SK-N-SH treated with all-trans-retinoic acid at 6 μM for 48 hours (cell line): ENCODE results near the gene IL22RA2.

ENCODE experiments used
- ATAC-seq: fragments of 200-7000 bp; cut with Tn5 transposase; 3 replicates; pipeline ENCODE4 v1.9.1; 2020; ENCODE audit warnings: mild to moderate bottlenecking, moderate library complexity
- ARNTL ChIP-seq: fragments of 450-650 bp; formaldehyde crosslinking; IDR thresholded peaks from 2 replicates; pipeline ENCODE4 v1.5.0; 2020; ENCODE audit warnings: low read depth, mild to moderate bottlenecking, moderate library complexity, borderline replicate concordance
- BACH2 ChIP-seq: fragments of 250-450 bp; sonication (Bioruptor Pico); IDR thresholded peaks from 2 replicates; pipeline ENCODE4 v1.9.0; 2021; ENCODE audit warnings: mild to moderate bottlenecking, borderline replicate concordance
- CREB5 ChIP-seq: fragments of 250-450 bp; sonication (Bioruptor Pico); IDR thresholded peaks from 2 replicates; pipeline ENCODE4 v1.5.1; 2020; ENCODE audit warnings: low read depth, mild to moderate bottlenecking, moderate library complexity
- CSDC2 ChIP-seq: fragments of 250-450 bp; sonication (Bioruptor Pico); IDR thresholded peaks from 2 replicates; pipeline ENCODE4 v1.5.0; 2020; ENCODE audit warnings: mild to moderate bottlenecking, moderate library complexity
- GLIS3 ChIP-seq: fragments of 250-450 bp; sonication (Bioruptor Pico); IDR thresholded peaks from 2 replicates; pipeline ENCODE4 v1.5.0; 2020; ENCODE audit warnings: mild to moderate bottlenecking, moderate library complexity
- ISL1 ChIP-seq: fragments of 250-450 bp; sonication (Bioruptor Pico); IDR thresholded peaks from 2 replicates; pipeline ENCODE4 v2.1.2; 2022; ENCODE audit warnings: mild to moderate bottlenecking, moderate library complexity
- OSR1 ChIP-seq: fragments of 250-450 bp; sonication (Bioruptor Pico); IDR thresholded peaks from 2 replicates; pipeline ENCODE4 v1.8.0; 2022; ENCODE audit warnings: moderate library complexity, mild to moderate bottlenecking, inconsistent platforms
- PATZ1 ChIP-seq: fragments of 250-450 bp; sonication (Bioruptor Pico); IDR thresholded peaks from 2 replicates; pipeline ENCODE4 v1.8.0; 2020; ENCODE audit warnings: mild to moderate bottlenecking, moderate library complexity, borderline replicate concordance
- POU6F1 ChIP-seq: fragments of 250-450 bp; sonication (Bioruptor Pico); IDR thresholded peaks from 2 replicates; pipeline ENCODE4 v1.8.0; 2021; ENCODE audit warnings: low read depth, mild to moderate bottlenecking, moderate library complexity, borderline replicate concordance
- PPARA ChIP-seq: fragments of 250-450 bp; sonication (Bioruptor Pico); IDR thresholded peaks from 2 replicates; pipeline ENCODE4 v1.5.0; 2020; ENCODE audit warnings: mild to moderate bottlenecking, borderline replicate concordance
- RARB ChIP-seq: fragments of 250-450 bp; sonication (Bioruptor Pico); IDR thresholded peaks from 2 replicates; pipeline ENCODE4 v1.8.0; 2021; ENCODE audit warnings: mild to moderate bottlenecking, moderate library complexity
- SNAI2 ChIP-seq: fragments of 250-450 bp; sonication (Bioruptor Pico); IDR thresholded peaks from 2 replicates; pipeline ENCODE4 v1.5.0; 2020; ENCODE audit warnings: mild to moderate bottlenecking, moderate library complexity
- TCF4 ChIP-seq: fragments of 250-450 bp; sonication (Bioruptor Pico); IDR thresholded peaks from 2 replicates; pipeline ENCODE4 v1.8.0; 2021; ENCODE audit warnings: mild to moderate bottlenecking, moderate library complexity, borderline replicate concordance
- TOX ChIP-seq: fragments of 250-450 bp; sonication (Bioruptor Pico); IDR thresholded peaks from 2 replicates; pipeline ENCODE4 v1.8.0; 2021; ENCODE audit warnings: mild to moderate bottlenecking, moderate library complexity, borderline replicate concordance
- ZFP3 ChIP-seq: fragments of 250-450 bp; sonication (Bioruptor Pico); IDR thresholded peaks from 2 replicates; pipeline ENCODE4 v1.5.0; 2020; ENCODE audit warnings: mild to moderate bottlenecking, moderate library complexity
- ZFP30 ChIP-seq: fragments of 450-650 bp; formaldehyde crosslinking; IDR thresholded peaks from 2 replicates; pipeline ENCODE4 v1.5.0; 2022; ENCODE audit warnings: mild to moderate bottlenecking, moderate library complexity
- ZNF565 ChIP-seq: fragments of 450-650 bp; formaldehyde crosslinking; conservative IDR thresholded peaks from 2 replicates; pipeline ENCODE4 v1.5.0; 2020; ENCODE audit warnings: low read depth, mild to moderate bottlenecking, moderate library complexity
- ZNF70 ChIP-seq: fragments of 450-650 bp; formaldehyde crosslinking; IDR thresholded peaks from 2 replicates; pipeline ENCODE4 v1.5.0; 2020; ENCODE audit warnings: mild to moderate bottlenecking, moderate library complexity
- ZNF8 ChIP-seq: fragments of 450-650 bp; formaldehyde crosslinking; IDR thresholded peaks from 2 replicates; pipeline ENCODE4 v1.5.0; 2020; ENCODE audit warnings: mild to moderate bottlenecking, moderate library complexity
- TF ChIP-seq, protein P1 (sequence below): fragments of 250-450 bp; sonication (Bioruptor Pico); IDR thresholded peaks from 2 replicates; pipeline ENCODE4 v1.5.0; 2020; ENCODE audit warnings: mild to moderate bottlenecking, moderate library complexity
- TF ChIP-seq, protein P2 (sequence below): fragments of 250-450 bp; sonication (Bioruptor Pico); IDR thresholded peaks from 2 replicates; pipeline ENCODE4 v1.5.1; 2021; ENCODE audit warnings: mild to moderate bottlenecking, moderate library complexity

The IL22RA2 gene

DNA sequence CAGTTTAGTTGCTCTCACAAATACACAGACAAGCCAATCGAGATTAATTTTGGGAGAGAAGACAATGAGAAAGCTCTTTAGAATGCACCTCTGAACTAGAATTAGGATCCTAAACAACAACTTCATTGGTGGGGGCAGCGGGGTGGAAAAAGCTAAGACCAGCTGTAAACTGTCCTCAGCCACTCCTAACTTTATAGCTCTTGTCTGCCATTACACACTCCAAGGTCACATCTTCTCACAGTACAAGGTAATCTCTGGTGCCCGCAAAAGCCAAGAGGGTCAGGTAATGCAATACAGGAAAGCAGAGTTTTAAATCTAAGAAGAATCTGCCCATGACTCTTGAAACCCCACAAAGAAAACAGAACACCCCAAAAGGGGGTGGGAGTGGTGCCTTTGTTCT, 17.8 kb upstream of the IL22RA2 start (continued):
- TF ChIP-seq, protein P1, sequence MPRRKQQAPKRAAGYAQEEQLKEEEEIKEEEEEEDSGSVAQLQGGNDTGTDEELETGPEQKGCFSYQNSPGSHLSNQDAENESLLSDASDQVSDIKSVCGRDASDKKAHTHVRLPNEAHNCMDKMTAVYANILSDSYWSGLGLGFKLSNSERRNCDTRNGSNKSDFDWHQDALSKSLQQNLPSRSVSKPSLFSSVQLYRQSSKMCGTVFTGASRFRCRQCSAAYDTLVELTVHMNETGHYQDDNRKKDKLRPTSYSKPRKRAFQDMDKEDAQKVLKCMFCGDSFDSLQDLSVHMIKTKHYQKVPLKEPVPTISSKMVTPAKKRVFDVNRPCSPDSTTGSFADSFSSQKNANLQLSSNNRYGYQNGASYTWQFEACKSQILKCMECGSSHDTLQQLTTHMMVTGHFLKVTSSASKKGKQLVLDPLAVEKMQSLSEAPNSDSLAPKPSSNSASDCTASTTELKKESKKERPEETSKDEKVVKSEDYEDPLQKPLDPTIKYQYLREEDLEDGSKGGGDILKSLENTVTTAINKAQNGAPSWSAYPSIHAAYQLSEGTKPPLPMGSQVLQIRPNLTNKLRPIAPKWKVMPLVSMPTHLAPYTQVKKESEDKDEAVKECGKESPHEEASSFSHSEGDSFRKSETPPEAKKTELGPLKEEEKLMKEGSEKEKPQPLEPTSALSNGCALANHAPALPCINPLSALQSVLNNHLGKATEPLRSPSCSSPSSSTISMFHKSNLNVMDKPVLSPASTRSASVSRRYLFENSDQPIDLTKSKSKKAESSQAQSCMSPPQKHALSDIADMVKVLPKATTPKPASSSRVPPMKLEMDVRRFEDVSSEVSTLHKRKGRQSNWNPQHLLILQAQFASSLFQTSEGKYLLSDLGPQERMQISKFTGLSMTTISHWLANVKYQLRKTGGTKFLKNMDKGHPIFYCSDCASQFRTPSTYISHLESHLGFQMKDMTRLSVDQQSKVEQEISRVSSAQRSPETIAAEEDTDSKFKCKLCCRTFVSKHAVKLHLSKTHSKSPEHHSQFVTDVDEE (CRISPR knock-in tag): no peak
- TF ChIP-seq PPARA (CRISPR knock-in tag): no peak
- TF ChIP-seq TOX (CRISPR knock-in tag): no peak
- no peak for TF ChIP-seq ARNTL (CRISPR knock-in tag)
- no peak for TF ChIP-seq CSDC2
- TF ChIP-seq SNAI2: no peak

DNA sequence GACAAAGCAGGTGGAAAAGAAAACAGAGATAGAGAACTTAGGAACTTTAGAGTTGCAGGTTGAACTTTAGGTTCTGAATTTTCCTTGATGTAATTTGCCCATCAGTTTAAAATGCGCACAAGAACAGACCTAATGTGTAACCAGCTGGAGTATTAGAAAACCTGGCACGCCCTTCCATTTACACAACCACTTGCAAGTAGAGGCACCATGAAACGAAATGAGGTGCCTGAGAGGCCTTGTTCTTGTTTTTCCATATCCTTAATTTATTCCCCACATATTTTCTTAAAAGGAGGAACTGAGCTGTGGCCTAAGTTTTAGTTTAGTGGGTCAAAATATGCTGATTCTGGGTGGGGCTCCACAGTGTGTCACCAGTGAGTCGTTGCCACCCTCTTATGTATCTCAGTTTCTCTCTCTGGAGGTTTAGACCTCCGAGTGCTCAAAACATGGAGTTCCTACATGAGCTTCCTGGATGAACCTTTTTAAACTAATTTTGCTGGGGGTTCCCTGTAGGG, 17.2 kb upstream of the IL22RA2 start:
- no peak for ATAC-seq
- TF ChIP-seq ISL1 (CRISPR knock-in tag) (no peak), PPARA (CRISPR knock-in tag) (no peak), CREB5 (CRISPR knock-in tag) (no peak), CSDC2 (no peak), ZNF70 (CRISPR knock-in tag) (no peak), ZFP30 (CRISPR knock-in tag) (no peak), OSR1 (CRISPR knock-in tag) (no peak), POU6F1 (CRISPR knock-in tag) (no peak), TCF4 (CRISPR knock-in tag) (no peak), ZNF8 (CRISPR knock-in tag) (no peak), ZFP3 (no peak), RARB (CRISPR knock-in tag) (no peak), PATZ1 (CRISPR knock-in tag) (no peak), GLIS3 (no peak), ZNF565 (CRISPR knock-in tag) (no peak), ARNTL (CRISPR knock-in tag) (no peak), SNAI2 (no peak), BACH2 (CRISPR knock-in tag) (no peak)
- TF ChIP-seq, protein P2, sequence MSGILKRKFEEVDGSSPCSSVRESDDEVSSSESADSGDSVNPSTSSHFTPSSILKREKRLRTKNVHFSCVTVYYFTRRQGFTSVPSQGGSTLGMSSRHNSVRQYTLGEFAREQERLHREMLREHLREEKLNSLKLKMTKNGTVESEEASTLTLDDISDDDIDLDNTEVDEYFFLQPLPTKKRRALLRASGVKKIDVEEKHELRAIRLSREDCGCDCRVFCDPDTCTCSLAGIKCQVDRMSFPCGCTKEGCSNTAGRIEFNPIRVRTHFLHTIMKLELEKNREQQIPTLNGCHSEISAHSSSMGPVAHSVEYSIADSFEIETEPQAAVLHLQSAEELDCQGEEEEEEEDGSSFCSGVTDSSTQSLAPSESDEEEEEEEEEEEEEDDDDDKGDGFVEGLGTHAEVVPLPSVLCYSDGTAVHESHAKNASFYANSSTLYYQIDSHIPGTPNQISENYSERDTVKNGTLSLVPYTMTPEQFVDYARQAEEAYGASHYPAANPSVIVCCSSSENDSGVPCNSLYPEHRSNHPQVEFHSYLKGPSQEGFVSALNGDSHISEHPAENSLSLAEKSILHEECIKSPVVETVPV (CRISPR knock-in tag): no peak
- TF ChIP-seq, protein P1 (CRISPR knock-in tag): no peak
